ENCODE data around the gene CAMK2D.

CAMK2D gene

GRCh38 chr4:113576947-113577678 is 184.4 kb downstream of the CAMK2D start:
- in situ Hi-C loops (cut with MboI; ENCODE audit: low sequenced_read_pairs): no loop called here

- in situ Hi-C loops (cut with MboI; ENCODE audit: low sequenced_read_pairs): no loop called here
These were observed 186.1 kb downstream of the CAMK2D start for GRCh38 chr4:113575401-113575800.

- in situ Hi-C loops (cut with MboI; ENCODE audit: low sequenced_read_pairs): no loop called here
These were observed 186.9 kb downstream of the CAMK2D start for GRCh38 chr4:113574636-113575103.

- in situ Hi-C loops (cut with MboI; ENCODE audit: low sequenced_read_pairs): no loop called here
These were observed 188.9 kb downstream of the CAMK2D start for GRCh38 chr4:113572620-113573019.

GRCh38 chr4:113566015-113566795 is 195.3 kb downstream of the CAMK2D start:
- in situ Hi-C loops (cut with MboI; ENCODE audit: low sequenced_read_pairs): no loop called here

- in situ Hi-C loops (cut with MboI; ENCODE audit: low sequenced_read_pairs): no loop called here
These were observed 195.9 kb downstream of the CAMK2D start for GRCh38 chr4:113565702-113566012.

GRCh38 chr4:113564493-113564892 is 197.0 kb downstream of the CAMK2D start:
- in situ Hi-C loops (cut with MboI; ENCODE audit: low sequenced_read_pairs): no loop called here

GRCh38 chr4:113563691-113564378 is 197.7 kb downstream of the CAMK2D start:
- in situ Hi-C loops (cut with MboI; ENCODE audit: low sequenced_read_pairs): no loop called here

GRCh38 chr4:113561758-113562157 is 199.8 kb downstream of the CAMK2D start:
- in situ Hi-C loops (cut with MboI; ENCODE audit: low sequenced_read_pairs): no loop called here

- in situ Hi-C loops (cut with MboI; ENCODE audit: low sequenced_read_pairs): no loop called here
These were observed 200.4 kb downstream of the CAMK2D start for GRCh38 chr4:113561092-113561491.

GRCh38 chr4:113560579-113560978 is 201.0 kb downstream of the CAMK2D start:
- in situ Hi-C loops (cut with MboI; ENCODE audit: low sequenced_read_pairs): no loop called here

- in situ Hi-C loops (cut with MboI; ENCODE audit: low sequenced_read_pairs): no loop called here
These were observed 201.6 kb downstream of the CAMK2D start for GRCh38 chr4:113559947-113560346.

GRCh38 chr4:113556382-113557134 is 205.0 kb downstream of the CAMK2D start:
- in situ Hi-C loops (cut with MboI; ENCODE audit: low sequenced_read_pairs): no loop called here

- in situ Hi-C loops (cut with MboI; ENCODE audit: low sequenced_read_pairs): no loop called here
These were observed 205.7 kb downstream of the CAMK2D start for GRCh38 chr4:113555868-113556267.

- in situ Hi-C loops (cut with MboI; ENCODE audit: low sequenced_read_pairs): no loop called here
These were observed 208.5 kb downstream of the CAMK2D start for GRCh38 chr4:113553082-113553481.

GRCh38 chr4:113550510-113550909 is 211.0 kb downstream of the CAMK2D start:
- in situ Hi-C loops (cut with MboI; ENCODE audit: low sequenced_read_pairs): no loop called here

- in situ Hi-C loops (cut with MboI; ENCODE audit: low sequenced_read_pairs): no loop called here
These were observed 213.2 kb downstream of the CAMK2D start for GRCh38 chr4:113548303-113548702.

- in situ Hi-C loops (cut with MboI; ENCODE audit: low sequenced_read_pairs): no loop called here
These were observed 214.0 kb downstream of the CAMK2D start for GRCh38 chr4:113547487-113548042.

GRCh38 chr4:113541933-113542332 is 219.6 kb downstream of the CAMK2D start:
- in situ Hi-C loops (cut with MboI; ENCODE audit: low sequenced_read_pairs): no loop called here

- in situ Hi-C loops (cut with MboI; ENCODE audit: low sequenced_read_pairs): no loop called here
These were observed 220.7 kb downstream of the CAMK2D start for GRCh38 chr4:113540859-113541258.

GRCh38 chr4:113539408-113539807 is 222.1 kb downstream of the CAMK2D start:
- in situ Hi-C loops (cut with MboI; ENCODE audit: low sequenced_read_pairs): no loop called here
